ENCODE data around the gene PTGER2.

Gene PTGER2

GRCh38 chr14:52303236-52303635 is 10.9 kb upstream of the PTGER2 start:
- Histone ChIP-seq H2AFZ (ENCODE audit: low read length) (no peak overlapping the region), H3K4me3 (ENCODE audit: low read length, poor library complexity, severe bottlenecking) (no peak overlapping the region), H3K79me2 (ENCODE audit: insufficient read depth, low read length) (no peaks in the 10 kb centered on the region), H3F3A (ENCODE audit: low read depth) (no peaks in the 10 kb centered on the region), H3K9me2 (replicated peaks; ENCODE audit: low read depth, low read length) (no peaks in the 10 kb centered on the region), H3K4me2 (ENCODE audit: low read depth, low read length, poor library complexity, severe bottlenecking) (no peak overlapping the region), H4K20me1 (ENCODE audit: insufficient read depth, low read length, poor library complexity, severe bottlenecking) (no peaks in the 10 kb centered on the region), H3K9ac (ENCODE audit: low read depth, low read length, poor library complexity, severe bottlenecking) (no peak overlapping the region), H3K27me3 (ENCODE audit: insufficient read depth, low read length, poor library complexity, severe bottlenecking) (no peaks in the 10 kb centered on the region), H3K4me1 (ENCODE audit: insufficient read depth, low read length, poor library complexity, severe bottlenecking) (peaks cover 2% of the 10 kb centered on the region), H3K36me3 (ENCODE audit: insufficient read depth, low read length) (no peaks in the 10 kb centered on the region), H3K9me3 (ENCODE audit: insufficient read depth, low read depth, low read length) (no peaks in the 10 kb centered on the region)
- no peak for TF ChIP-seq EZH2phosphoT487 (IDR thresholded peaks at IDR 0.05; ENCODE audit: borderline replicate concordance)
- no peak for TF ChIP-seq CTCF (conservative IDR thresholded peaks at IDR 0.05; ENCODE audit: low read length)

GRCh38 chr14:52304248-52304904 is 9.7 kb upstream of the PTGER2 start:
- Histone ChIP-seq H3K79me2 (ENCODE audit: insufficient read depth, low read length) (no peaks in the 10 kb centered on the region), H4K20me1 (ENCODE audit: insufficient read depth, low read length, poor library complexity, severe bottlenecking) (no peaks in the 10 kb centered on the region), H3K4me2 (ENCODE audit: low read depth, low read length, poor library complexity, severe bottlenecking) (no peak overlapping the region), H3K27me3 (ENCODE audit: insufficient read depth, low read length, poor library complexity, severe bottlenecking) (no peaks in the 10 kb centered on the region), H3F3A (ENCODE audit: low read depth) (no peaks in the 10 kb centered on the region), H3K4me1 (ENCODE audit: insufficient read depth, low read length, poor library complexity, severe bottlenecking) (no peaks in the 10 kb centered on the region), H3K9me2 (replicated peaks; ENCODE audit: low read depth, low read length) (no peaks in the 10 kb centered on the region), H3K4me3 (ENCODE audit: low read length, poor library complexity, severe bottlenecking) (no peak overlapping the region), H3K9me3 (ENCODE audit: insufficient read depth, low read depth, low read length) (no peaks in the 10 kb centered on the region), H2AFZ (ENCODE audit: low read length) (no peak overlapping the region), H3K36me3 (ENCODE audit: insufficient read depth, low read length) (no peaks in the 10 kb centered on the region), H3K9ac (ENCODE audit: low read depth, low read length, poor library complexity, severe bottlenecking) (no peak overlapping the region)
- no peak for TF ChIP-seq EZH2phosphoT487 (IDR thresholded peaks at IDR 0.05; ENCODE audit: borderline replicate concordance)
- no peak for TF ChIP-seq CTCF (conservative IDR thresholded peaks at IDR 0.05; ENCODE audit: low read length)

DNA sequence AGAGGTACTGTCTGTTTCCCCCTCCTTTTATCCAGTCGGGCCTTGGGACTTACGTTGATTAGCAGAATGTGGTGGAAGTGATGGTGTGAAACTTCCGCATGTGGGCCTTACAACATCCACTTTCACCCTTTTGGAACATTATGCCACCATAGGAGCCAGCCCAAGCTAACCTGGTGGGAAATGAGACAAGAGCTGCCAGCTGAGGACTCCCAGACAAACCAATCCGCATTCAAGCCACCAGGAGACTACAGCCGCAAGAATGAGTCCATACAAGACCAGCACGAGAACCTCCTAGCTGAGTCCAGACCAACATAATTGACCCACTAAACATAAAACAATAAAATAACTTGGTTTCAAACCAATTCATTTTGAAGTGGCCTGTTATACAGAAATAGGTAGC is 9.1 kb upstream of the PTGER2 start:
- Histone ChIP-seq H3F3A (ENCODE audit: low read depth) (no peaks in the 10 kb centered on the region), H2AFZ (ENCODE audit: low read length) (no peak overlapping the region), H3K9me3 (ENCODE audit: insufficient read depth, low read depth, low read length) (no peaks in the 10 kb centered on the region), H3K4me1 (ENCODE audit: insufficient read depth, low read length, poor library complexity, severe bottlenecking) (peaks cover 5% of the 10 kb centered on the region), H3K79me2 (ENCODE audit: insufficient read depth, low read length) (no peaks in the 10 kb centered on the region), H3K36me3 (ENCODE audit: insufficient read depth, low read length) (no peaks in the 10 kb centered on the region), H3K4me3 (ENCODE audit: low read length, poor library complexity, severe bottlenecking) (no peak overlapping the region), H3K9ac (ENCODE audit: low read depth, low read length, poor library complexity, severe bottlenecking) (no peak overlapping the region), H3K4me2 (ENCODE audit: low read depth, low read length, poor library complexity, severe bottlenecking) (no peak overlapping the region), H3K9me2 (replicated peaks; ENCODE audit: low read depth, low read length) (no peaks in the 10 kb centered on the region), H3K27me3 (ENCODE audit: insufficient read depth, low read length, poor library complexity, severe bottlenecking) (no peaks in the 10 kb centered on the region), H4K20me1 (ENCODE audit: insufficient read depth, low read length, poor library complexity, severe bottlenecking) (no peaks in the 10 kb centered on the region)
- TF ChIP-seq CTCF (conservative IDR thresholded peaks at IDR 0.05; ENCODE audit: low read length) (no peak), EZH2phosphoT487 (IDR thresholded peaks at IDR 0.05; ENCODE audit: borderline replicate concordance) (no peak)
